Loucy (cell line): ENCODE data around the gene GYG2.

Source experiments
- CTCF ChIP-seq: fragments of 200-600 bp; sonication (generic); conservative IDR thresholded peaks from 2 replicates; pipeline ENCODE4 v1.5.1; 2014; ENCODE audit warnings: mild to moderate bottlenecking, antibody characterized with exemption, low read length
- EZH2phosphoT487 ChIP-seq: fragments of 200-600 bp; IDR thresholded peaks from 2 replicates; pipeline ENCODE4 v1.6.1; 2018; ENCODE audit warnings: antibody characterized with exemption, mild to moderate bottlenecking, moderate library complexity, borderline replicate concordance

GRCh38 chrX:2924151-2924550 lies 95.4 kb downstream of the GYG2 start:
- no peak for TF ChIP-seq CTCF
- TF ChIP-seq EZH2phosphoT487 = no peak
